ENCODE results near the gene PIGB.
"Not testable (repeated sequence)": the region's sequence is repeated elsewhere in the genome, so short reads cannot be mapped to it uniquely, and the experiment has no call there.

The PIGB gene

DNA sequence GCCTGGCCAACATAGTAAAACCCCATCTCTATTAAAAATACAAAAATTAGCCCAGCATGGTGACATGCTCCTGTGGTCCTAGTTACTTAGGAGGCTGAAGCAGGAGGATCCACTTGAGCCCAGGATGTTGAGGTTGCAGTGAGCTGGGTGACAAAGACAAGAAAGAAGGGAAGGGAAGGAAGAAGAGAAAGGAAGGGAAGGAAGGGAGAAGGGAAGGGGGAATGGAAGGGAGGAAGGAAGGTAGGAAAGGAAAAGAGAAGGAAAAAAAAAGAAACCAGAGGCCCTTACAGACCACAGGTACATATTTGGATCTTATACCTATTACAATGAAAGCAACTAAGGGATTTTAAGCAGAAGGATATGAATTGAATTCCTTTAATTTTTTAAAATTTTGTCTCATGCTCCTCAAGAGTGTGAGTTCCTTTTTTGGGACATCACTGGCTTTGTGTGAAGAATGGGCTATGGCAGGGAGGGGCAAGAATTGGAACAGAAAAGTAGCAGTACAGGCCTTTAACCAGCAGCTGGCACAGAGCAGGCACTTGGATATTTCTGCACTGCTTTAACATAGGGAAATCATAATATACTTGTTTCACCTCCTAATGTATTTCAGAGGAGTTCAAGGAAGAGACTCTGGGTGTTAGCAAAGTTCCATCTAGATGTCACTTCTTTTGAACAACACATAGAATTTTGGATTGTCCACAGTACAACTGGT, 37.3 kb upstream of the PIGB start:
- Histone ChIP-seq H3K27me3 (ENCODE audit: low read depth, low read length) (no peaks in the 10 kb centered on the region), H3K9me3 (ENCODE audit: insufficient read depth, low read length) (no peaks in the 10 kb centered on the region), H4K20me1 (ENCODE audit: insufficient read depth, low read length) (no peaks in the 10 kb centered on the region), H3K27ac (ENCODE audit: low read length) (no peak overlapping the region), H2AFZ (ENCODE audit: low read depth, low read length) (no peak overlapping the region), H3K9ac (ENCODE audit: low read length) (no peak overlapping the region), H3K79me2 (ENCODE audit: low read length) (no peaks in the 10 kb centered on the region), H3K4me1 (ENCODE audit: low read length) (peaks cover 2% of the 10 kb centered on the region), H3K4me2 (ENCODE audit: low read length) (no peak overlapping the region), H3K4me3 (ENCODE audit: low read length) (no peak overlapping the region), H3K36me3 (replicated peaks; ENCODE audit: low read depth, low read length) (no peaks in the 10 kb centered on the region)
- no peak for TF ChIP-seq EZH2phosphoT487 (IDR thresholded peaks at IDR 0.05; ENCODE audit: low read depth)
- TF ChIP-seq, protein P1, sequence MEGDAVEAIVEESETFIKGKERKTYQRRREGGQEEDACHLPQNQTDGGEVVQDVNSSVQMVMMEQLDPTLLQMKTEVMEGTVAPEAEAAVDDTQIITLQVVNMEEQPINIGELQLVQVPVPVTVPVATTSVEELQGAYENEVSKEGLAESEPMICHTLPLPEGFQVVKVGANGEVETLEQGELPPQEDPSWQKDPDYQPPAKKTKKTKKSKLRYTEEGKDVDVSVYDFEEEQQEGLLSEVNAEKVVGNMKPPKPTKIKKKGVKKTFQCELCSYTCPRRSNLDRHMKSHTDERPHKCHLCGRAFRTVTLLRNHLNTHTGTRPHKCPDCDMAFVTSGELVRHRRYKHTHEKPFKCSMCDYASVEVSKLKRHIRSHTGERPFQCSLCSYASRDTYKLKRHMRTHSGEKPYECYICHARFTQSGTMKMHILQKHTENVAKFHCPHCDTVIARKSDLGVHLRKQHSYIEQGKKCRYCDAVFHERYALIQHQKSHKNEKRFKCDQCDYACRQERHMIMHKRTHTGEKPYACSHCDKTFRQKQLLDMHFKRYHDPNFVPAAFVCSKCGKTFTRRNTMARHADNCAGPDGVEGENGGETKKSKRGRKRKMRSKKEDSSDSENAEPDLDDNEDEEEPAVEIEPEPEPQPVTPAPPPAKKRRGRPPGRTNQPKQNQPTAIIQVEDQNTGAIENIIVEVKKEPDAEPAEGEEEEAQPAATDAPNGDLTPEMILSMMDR (IDR thresholded peaks at IDR 0.05; ENCODE audit: low read depth, low read length) = no peak

DNA sequence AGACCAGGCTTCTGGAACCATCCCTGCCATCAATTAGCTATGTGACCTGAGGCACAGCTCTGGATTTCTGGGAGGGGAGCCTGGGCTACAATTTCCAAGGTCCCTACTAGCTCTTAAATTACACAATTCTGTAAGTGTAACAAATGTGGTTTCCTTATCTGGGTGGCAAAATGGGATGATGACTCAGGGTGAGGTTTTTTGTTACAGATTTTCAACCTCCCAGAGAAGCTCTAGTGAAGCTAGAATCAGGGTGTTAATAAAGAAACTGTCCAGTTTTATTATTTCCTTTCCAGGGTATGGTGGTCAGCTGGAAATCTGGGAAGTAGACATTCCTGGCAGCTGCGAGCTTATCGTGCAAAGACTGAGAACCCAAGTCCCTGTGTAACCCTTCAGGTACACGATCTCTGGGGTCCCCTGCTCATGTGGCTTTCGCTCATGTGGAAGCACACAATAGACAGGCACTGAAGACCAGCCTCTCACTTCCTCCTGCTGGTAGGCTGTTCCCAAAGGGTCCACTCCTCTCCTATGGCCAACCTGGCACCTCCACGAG, 36.7 kb upstream of the PIGB start:
- no peak for TF ChIP-seq EZH2phosphoT487 (IDR thresholded peaks at IDR 0.05; ENCODE audit: low read depth)
- TF ChIP-seq, protein P1 (IDR thresholded peaks at IDR 0.05; ENCODE audit: low read depth, low read length) = no peak
- H4K20me1 ChIP-seq (ENCODE audit: insufficient read depth, low read length) = no peaks in the 10 kb centered on the region
- H3K79me2 ChIP-seq (ENCODE audit: low read length) = no peaks in the 10 kb centered on the region
- H3K36me3 ChIP-seq (replicated peaks; ENCODE audit: low read depth, low read length) = no peaks in the 10 kb centered on the region
- H3K9ac ChIP-seq (ENCODE audit: low read length) = no peak overlapping the region
- H3K4me1 ChIP-seq (ENCODE audit: low read length) = no peaks in the 10 kb centered on the region; the same call in 1 of the 2 replicates
- H3K4me3 ChIP-seq (ENCODE audit: low read length) = no peak overlapping the region
- no peak overlapping the region for H3K4me2 ChIP-seq (ENCODE audit: low read length)
- no peak overlapping the region for H2AFZ ChIP-seq (ENCODE audit: low read depth, low read length)
- H3K9me3 ChIP-seq (ENCODE audit: insufficient read depth, low read length) = no peaks in the 10 kb centered on the region
- H3K27me3 ChIP-seq (ENCODE audit: low read depth, low read length) = no peaks in the 10 kb centered on the region
- no peak overlapping the region for H3K27ac ChIP-seq (ENCODE audit: low read length)

DNA sequence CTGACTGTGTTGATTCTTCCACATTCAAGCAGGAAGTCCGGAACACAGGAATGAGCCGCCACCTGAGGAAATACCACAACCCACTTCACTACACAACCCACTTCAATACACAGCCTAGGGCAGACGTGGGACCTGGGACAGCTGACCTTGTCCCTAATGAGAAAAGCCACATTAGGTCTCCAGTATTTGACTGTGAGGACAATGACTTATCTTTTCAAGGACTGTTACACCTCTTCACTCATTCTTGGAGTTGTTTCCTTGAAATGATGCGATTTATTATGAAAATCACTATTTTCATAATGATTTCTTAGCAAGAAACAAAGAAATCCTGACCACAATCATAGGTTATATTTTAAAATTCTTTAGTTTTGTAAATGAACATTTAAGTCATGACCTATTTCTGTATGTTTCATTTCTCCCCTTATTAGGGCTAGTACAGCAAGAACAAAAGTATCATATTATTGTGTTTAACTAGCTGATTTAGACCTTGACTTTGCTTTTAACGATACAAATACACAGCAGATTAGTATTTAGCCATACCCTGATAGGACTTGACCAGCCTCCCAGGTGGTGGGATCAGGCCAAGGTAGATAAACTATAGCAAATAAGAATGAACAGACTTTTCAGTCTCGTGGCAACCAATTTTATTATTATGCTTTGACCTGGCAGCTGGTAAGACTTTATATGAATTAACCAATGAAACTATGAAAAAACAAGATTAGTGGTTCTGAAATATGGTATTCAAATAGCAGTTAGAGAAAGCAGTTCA, 35.5 kb upstream of the PIGB start:
- Histone ChIP-seq H3K79me2 (ENCODE audit: low read length) (no peaks in the 10 kb centered on the region), H3K36me3 (replicated peaks; ENCODE audit: low read depth, low read length) (no peaks in the 10 kb centered on the region), H4K20me1 (ENCODE audit: insufficient read depth, low read length) (no peaks in the 10 kb centered on the region), H3K9ac (ENCODE audit: low read length) (no peak overlapping the region), H3K9me3 (ENCODE audit: insufficient read depth, low read length) (no peaks in the 10 kb centered on the region), H3K4me1 (ENCODE audit: low read length) (no peaks in the 10 kb centered on the region; the same call in 1 of the 2 replicates), H3K4me3 (ENCODE audit: low read length) (no peak overlapping the region), H3K27me3 (ENCODE audit: low read depth, low read length) (no peaks in the 10 kb centered on the region), H3K27ac (ENCODE audit: low read length) (no peak overlapping the region), H2AFZ (ENCODE audit: low read depth, low read length) (no peak overlapping the region), H3K4me2 (ENCODE audit: low read length) (no peak overlapping the region)
- TF ChIP-seq EZH2phosphoT487 (IDR thresholded peaks at IDR 0.05; ENCODE audit: low read depth) = no peak
- TF ChIP-seq, protein P1 (IDR thresholded peaks at IDR 0.05; ENCODE audit: low read depth, low read length) = no peak

DNA sequence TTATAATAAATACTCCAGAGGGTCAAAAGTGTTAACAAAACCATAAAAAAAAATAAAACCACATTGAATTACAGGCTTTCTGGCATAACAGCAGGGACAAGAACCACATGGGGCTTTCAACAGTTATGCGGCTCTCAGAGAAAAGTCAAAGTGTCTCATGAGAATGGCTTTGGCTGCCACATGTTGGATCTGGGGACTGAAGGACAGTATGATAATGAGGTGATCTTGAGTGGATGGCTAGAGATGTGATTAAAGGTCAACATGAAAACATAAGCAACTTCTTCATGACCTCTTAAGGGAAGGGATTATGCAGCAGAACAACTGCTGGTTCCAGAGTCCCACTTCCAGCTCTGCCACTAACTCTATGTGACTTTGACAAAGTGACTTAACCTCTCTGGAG, 34.6 kb upstream of the PIGB start:
- Histone ChIP-seq H3K79me2 (ENCODE audit: low read length) (no peaks in the 10 kb centered on the region), H3K9me3 (ENCODE audit: insufficient read depth, low read length) (no peaks in the 10 kb centered on the region), H3K27ac (ENCODE audit: low read length) (no peak overlapping the region), H3K27me3 (ENCODE audit: low read depth, low read length) (no peaks in the 10 kb centered on the region), H3K36me3 (replicated peaks; ENCODE audit: low read depth, low read length) (no peaks in the 10 kb centered on the region), H3K4me1 (ENCODE audit: low read length) (peaks cover 5% of the 10 kb centered on the region), H2AFZ (ENCODE audit: low read depth, low read length) (no peak overlapping the region), H3K9ac (ENCODE audit: low read length) (no peak overlapping the region), H3K4me3 (ENCODE audit: low read length) (no peak overlapping the region), H4K20me1 (ENCODE audit: insufficient read depth, low read length) (no peaks in the 10 kb centered on the region), H3K4me2 (ENCODE audit: low read length) (no peak overlapping the region)
- TF ChIP-seq, protein P1 (IDR thresholded peaks at IDR 0.05; ENCODE audit: low read depth, low read length) = no peak
- no peak for TF ChIP-seq EZH2phosphoT487 (IDR thresholded peaks at IDR 0.05; ENCODE audit: low read depth)

DNA sequence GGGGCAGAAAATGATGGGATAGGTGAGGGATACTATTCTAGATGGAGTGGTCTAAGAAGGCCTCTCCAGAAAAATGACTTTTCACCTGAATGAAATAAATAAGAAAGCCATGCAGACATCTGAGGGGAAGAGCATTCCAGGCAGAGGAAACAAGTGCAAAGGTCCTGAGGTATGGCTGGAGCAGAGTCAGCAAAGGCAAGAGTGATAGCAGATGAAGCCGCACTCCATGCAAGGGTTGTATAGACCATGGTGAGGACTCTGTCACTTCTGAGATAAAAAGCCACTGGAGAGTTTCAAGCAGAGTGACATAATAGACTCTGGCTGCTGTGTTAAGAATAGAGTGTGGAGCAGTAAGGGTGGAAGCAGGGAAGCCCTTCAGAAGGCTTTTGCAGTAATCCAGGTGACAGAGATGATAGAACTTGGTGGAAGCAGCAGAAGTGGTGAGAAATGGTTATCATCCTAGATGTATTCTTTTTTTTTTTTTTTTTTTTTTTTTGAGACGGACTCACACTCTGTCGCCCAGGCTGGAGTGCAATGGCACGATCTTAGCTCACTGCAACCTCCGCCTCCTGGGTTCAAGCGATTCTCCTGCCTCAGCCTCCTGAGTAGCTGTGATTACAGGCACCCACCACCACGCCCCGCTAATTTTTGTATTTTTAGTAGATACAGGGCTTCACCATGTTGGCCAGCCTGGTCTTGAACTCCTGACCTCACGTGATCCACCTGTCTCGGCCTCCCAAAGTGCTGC, 32.4 kb upstream of the PIGB start:
- not testable (repeated sequence) for H3K9ac ChIP-seq (ENCODE audit: low read length); H3K27ac ChIP-seq (ENCODE audit: low read length); H3K36me3 ChIP-seq (replicated peaks; ENCODE audit: low read depth, low read length); H3K27me3 ChIP-seq (ENCODE audit: low read depth, low read length); H4K20me1 ChIP-seq (ENCODE audit: insufficient read depth, low read length); H3K4me1 ChIP-seq (ENCODE audit: low read length); H3K4me2 ChIP-seq (ENCODE audit: low read length); H2AFZ ChIP-seq (ENCODE audit: low read depth, low read length); H3K9me3 ChIP-seq (ENCODE audit: insufficient read depth, low read length); H3K4me3 ChIP-seq (ENCODE audit: low read length); H3K79me2 ChIP-seq (ENCODE audit: low read length)
